ENCODE results near the gene MKI67.

DNA sequence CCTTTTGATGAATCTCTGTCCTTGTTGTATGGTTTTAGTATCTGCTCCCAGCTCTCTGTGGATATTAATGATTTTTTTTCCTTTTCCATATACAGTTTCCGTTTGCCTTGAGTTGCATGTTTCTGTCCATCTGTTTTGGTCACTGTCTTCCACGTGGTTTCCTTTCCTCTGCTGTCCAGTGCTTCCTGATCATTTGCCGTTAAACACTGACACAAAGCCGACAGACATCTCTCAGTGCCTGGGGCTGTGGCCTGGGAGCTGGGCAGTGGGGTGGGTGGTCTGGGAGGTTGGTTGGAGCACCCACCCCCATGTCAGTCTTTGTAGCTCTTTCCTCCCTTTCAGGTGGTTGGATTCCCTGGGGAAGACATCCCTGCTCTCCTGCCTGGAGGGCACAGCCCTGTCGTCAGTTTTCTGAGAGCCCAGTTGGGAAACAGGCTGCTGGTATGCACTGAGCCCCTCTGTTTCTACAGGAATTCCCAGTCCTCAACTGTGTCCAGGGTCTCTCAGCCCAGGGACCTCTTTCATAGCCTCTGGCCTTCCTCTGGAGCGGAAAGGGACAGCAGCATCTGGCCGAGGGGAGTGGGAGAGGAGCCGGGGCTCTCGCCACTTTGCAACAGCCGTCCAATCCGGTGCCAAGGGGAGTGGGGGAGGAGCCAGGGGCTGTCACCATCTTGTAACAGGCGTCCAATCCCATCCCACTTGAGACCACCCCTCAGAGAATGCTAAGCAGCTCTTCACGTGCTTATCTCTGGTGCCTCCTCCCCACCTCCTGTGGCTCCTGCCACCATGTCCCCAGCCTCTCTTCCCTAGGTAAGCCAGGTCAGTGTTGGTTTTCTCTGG is 26.7 kb upstream of the MKI67 start:
- TF ChIP-seq, protein P1, sequence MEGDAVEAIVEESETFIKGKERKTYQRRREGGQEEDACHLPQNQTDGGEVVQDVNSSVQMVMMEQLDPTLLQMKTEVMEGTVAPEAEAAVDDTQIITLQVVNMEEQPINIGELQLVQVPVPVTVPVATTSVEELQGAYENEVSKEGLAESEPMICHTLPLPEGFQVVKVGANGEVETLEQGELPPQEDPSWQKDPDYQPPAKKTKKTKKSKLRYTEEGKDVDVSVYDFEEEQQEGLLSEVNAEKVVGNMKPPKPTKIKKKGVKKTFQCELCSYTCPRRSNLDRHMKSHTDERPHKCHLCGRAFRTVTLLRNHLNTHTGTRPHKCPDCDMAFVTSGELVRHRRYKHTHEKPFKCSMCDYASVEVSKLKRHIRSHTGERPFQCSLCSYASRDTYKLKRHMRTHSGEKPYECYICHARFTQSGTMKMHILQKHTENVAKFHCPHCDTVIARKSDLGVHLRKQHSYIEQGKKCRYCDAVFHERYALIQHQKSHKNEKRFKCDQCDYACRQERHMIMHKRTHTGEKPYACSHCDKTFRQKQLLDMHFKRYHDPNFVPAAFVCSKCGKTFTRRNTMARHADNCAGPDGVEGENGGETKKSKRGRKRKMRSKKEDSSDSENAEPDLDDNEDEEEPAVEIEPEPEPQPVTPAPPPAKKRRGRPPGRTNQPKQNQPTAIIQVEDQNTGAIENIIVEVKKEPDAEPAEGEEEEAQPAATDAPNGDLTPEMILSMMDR (IDR thresholded peaks at IDR 0.05), result no peak
- TF ChIP-seq POLR2AphosphoS5 (IDR thresholded peaks at IDR 0.05; ENCODE audit: low read depth, low read length) (no peak), TCF7L2 (IDR thresholded peaks at IDR 0.05; ENCODE audit: low read depth, low read length) (no peak)
- TF ChIP-seq, protein P2, sequence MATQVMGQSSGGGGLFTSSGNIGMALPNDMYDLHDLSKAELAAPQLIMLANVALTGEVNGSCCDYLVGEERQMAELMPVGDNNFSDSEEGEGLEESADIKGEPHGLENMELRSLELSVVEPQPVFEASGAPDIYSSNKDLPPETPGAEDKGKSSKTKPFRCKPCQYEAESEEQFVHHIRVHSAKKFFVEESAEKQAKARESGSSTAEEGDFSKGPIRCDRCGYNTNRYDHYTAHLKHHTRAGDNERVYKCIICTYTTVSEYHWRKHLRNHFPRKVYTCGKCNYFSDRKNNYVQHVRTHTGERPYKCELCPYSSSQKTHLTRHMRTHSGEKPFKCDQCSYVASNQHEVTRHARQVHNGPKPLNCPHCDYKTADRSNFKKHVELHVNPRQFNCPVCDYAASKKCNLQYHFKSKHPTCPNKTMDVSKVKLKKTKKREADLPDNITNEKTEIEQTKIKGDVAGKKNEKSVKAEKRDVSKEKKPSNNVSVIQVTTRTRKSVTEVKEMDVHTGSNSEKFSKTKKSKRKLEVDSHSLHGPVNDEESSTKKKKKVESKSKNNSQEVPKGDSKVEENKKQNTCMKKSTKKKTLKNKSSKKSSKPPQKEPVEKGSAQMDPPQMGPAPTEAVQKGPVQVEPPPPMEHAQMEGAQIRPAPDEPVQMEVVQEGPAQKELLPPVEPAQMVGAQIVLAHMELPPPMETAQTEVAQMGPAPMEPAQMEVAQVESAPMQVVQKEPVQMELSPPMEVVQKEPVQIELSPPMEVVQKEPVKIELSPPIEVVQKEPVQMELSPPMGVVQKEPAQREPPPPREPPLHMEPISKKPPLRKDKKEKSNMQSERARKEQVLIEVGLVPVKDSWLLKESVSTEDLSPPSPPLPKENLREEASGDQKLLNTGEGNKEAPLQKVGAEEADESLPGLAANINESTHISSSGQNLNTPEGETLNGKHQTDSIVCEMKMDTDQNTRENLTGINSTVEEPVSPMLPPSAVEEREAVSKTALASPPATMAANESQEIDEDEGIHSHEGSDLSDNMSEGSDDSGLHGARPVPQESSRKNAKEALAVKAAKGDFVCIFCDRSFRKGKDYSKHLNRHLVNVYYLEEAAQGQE (IDR thresholded peaks at IDR 0.05; ENCODE audit: insufficient read depth in 1 of 2, low read depth in 2 of 2, low read length in 1 of 2), result no peak

All from Panc1 (cell line).